H54 (cell line): Measurements from ENCODE around the gene ARPC4.

Experiments
- DNase-seq: peaks from one replicate; pipeline ENCODE4 v3.0.0; 2011; ENCODE audit warnings: low spot score, mixed read lengths; ENCODE audit not compliant: insufficient read length
- FAIRE-seq: peaks from 3 replicates; lab custom pipeline; 2011; peaks lifted over from hg19 to GRCh38; lab: Jason Lieb, UNC
- POLR2A ChIP-seq: IDR thresholded peaks from 2 replicates; pipeline ENCODE4 v1.6.1; 2011; ENCODE audit warnings: low read depth, mild to moderate bottlenecking, low read length

Gene ARPC4

GRCh38 chr3:9792405-9793160 is at the start of gene ARPC4, which contains the start of gene TADA3:
Gene ARPC4, plus strand, starts transcription at chr3:9793082. Its CDS starts 40 bp downstream, at chr3:9793122.
Gene TADA3, minus strand, starts transcription at chr3:9792473. Its CDS starts 1,007 bp downstream, at chr3:9791466.
- TF ChIP-seq POLR2A = peak; percentile 47; the same call in 1 of the 2 replicates
- FAIRE-seq (peak; percentile 20), DNase-seq (peak; percentile 86)

- FAIRE-seq (no peak), DNase-seq (no peak)
- no peak for TF ChIP-seq POLR2A
Measured at GRCh38 chr3:9743548-9743947, 49.3 kb upstream of the ARPC4 start.

- DNase-seq (no peak), FAIRE-seq (no peak)
- TF ChIP-seq POLR2A = no peak
Measured at GRCh38 chr3:9744162-9744561, 48.7 kb upstream of the ARPC4 start.

- no peak for FAIRE-seq
- no peak for DNase-seq
- no peak for TF ChIP-seq POLR2A
Measured at GRCh38 chr3:9745521-9745920, 47.4 kb upstream of the ARPC4 start.

GRCh38 chr3:9746330-9746729 is 46.6 kb upstream of the ARPC4 start:
- FAIRE-seq = peak; percentile 23
- no peak for TF ChIP-seq POLR2A
- DNase-seq = peak; percentile 88

- TF ChIP-seq POLR2A = no peak
- DNase-seq (peak; percentile 74), FAIRE-seq (peak; percentile 62)
Measured at GRCh38 chr3:9747267-9747666, 45.6 kb upstream of the ARPC4 start.

- DNase-seq (no peak), FAIRE-seq (no peak)
- TF ChIP-seq POLR2A = no peak
Measured at GRCh38 chr3:9748031-9748430, 44.9 kb upstream of the ARPC4 start.

- no peak for DNase-seq
- TF ChIP-seq POLR2A = no peak
- no peak for FAIRE-seq
Measured at GRCh38 chr3:9749296-9749644, 43.6 kb upstream of the ARPC4 start.

- FAIRE-seq (no peak), DNase-seq (peak; percentile 96)
- TF ChIP-seq POLR2A = peak; percentile 55
Measured at GRCh38 chr3:9749645-9750555, 43.0 kb upstream of the ARPC4 start, which contains the start of gene OGG1. Gene OGG1, plus strand, starts transcription at chr3:9749952. Its CDS starts 335 bp downstream, at chr3:9750287.

GRCh38 chr3:9750556-9751411 is 42.1 kb upstream of the ARPC4 start:
- TF ChIP-seq POLR2A = no peak
- no peak for FAIRE-seq
- DNase-seq = no peak

GRCh38 chr3:9754678-9755077 is 38.2 kb upstream of the ARPC4 start:
- FAIRE-seq (no peak), DNase-seq (no peak)
- TF ChIP-seq POLR2A = no peak

GRCh38 chr3:9757427-9757826 is 35.5 kb upstream of the ARPC4 start:
- TF ChIP-seq POLR2A = no peak
- FAIRE-seq = no peak
- DNase-seq = no peak
